ENCODE results near the gene PSTPIP1.

The PSTPIP1 gene

GRCh38 chr15:77068633-77069032, 73.7 kb downstream of the PSTPIP1 start:
- no peak for DNase-seq (ENCODE audit: low read depth in 1 of 2, low spot score in 1 of 2)

GRCh38 chr15:77069521-77070121, 74.7 kb downstream of the PSTPIP1 start:
- no peak for DNase-seq (ENCODE audit: low read depth in 1 of 2, low spot score in 1 of 2)

GRCh38 chr15:77070180-77070494, 75.2 kb downstream of the PSTPIP1 start:
- no peak for DNase-seq (ENCODE audit: low read depth in 1 of 2, low spot score in 1 of 2)

- peak; percentile 81 to 89 for DNase-seq (ENCODE audit: low read depth in 1 of 2, low spot score in 1 of 2)
Measured at GRCh38 chr15:77070495-77071304, 75.8 kb downstream of the PSTPIP1 start, which contains the start of gene TSPAN3. TSPAN3 (minus strand) TSS chr15:77071109; CDS start chr15:77070954, 155 bp downstream.

DNA sequence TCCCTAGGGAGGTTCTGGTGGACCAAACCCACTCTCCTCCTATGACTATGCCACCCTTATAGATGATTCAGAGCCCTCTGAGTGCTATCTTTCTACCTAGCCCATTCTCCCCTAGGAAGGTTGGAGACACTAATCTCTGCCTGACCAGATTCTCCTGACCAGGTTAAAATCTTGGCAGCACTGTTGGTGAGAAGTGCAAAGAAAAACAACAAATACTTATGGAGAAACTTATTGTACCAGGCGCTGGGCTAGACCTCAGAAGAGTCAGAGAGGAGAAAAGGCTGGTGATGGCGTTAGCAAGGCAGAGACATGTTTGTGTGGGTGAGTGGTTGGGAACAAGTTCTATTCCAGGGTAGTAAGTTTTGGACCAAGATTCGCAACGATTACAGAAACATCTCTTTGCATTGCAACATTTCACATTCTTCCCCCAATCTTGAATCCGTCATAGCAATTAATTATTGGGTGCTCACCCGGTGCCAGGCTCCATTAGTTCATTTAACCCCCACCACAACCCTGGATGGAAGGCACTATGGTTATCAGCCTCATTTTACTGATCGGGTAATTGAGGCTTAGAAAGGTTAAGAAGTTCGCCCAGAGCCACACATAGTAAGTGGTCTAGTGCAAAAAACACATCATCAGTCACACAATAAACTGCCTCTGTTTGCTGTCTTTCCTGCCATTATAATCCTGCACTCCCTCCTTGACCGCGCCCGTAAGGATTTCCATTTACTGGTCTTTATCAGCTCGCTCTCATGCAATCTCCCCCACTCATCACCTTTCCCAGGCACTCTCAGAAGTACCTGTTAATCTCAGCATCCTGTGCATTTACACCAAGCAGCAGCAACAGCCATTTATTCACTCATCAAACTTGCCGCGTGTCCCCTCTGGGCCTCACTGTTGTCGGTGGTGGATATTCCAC, 76.6 kb downstream of the PSTPIP1 start:
- no peak for DNase-seq (ENCODE audit: low read depth in 1 of 2, low spot score in 1 of 2)

GRCh38 chr15:77074350-77074749, 79.4 kb downstream of the PSTPIP1 start:
- DNase-seq (ENCODE audit: low read depth in 1 of 2, low spot score in 1 of 2), result no peak

DNA sequence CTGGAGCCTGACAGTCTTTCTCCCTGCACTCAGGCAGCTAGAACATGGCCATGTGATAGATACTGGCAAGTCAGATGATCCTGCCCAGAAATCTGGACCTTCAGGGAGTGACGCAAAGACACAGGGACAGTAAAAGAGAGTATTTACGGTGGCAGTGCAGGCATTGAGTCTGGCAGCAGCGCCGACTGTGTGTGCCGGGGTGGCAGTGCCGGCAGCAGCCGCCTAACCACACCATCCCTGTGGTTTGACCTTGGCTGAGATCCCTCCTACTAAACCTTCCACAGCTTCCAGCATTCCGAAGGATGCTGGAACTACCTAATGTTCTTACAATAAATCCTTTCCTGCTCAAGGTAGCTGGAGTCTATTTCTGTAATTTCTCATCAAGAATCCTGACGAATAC, 80.6 kb downstream of the PSTPIP1 start:
- DNase-seq (ENCODE audit: low read depth in 1 of 2, low spot score in 1 of 2), result no peak

DNA sequence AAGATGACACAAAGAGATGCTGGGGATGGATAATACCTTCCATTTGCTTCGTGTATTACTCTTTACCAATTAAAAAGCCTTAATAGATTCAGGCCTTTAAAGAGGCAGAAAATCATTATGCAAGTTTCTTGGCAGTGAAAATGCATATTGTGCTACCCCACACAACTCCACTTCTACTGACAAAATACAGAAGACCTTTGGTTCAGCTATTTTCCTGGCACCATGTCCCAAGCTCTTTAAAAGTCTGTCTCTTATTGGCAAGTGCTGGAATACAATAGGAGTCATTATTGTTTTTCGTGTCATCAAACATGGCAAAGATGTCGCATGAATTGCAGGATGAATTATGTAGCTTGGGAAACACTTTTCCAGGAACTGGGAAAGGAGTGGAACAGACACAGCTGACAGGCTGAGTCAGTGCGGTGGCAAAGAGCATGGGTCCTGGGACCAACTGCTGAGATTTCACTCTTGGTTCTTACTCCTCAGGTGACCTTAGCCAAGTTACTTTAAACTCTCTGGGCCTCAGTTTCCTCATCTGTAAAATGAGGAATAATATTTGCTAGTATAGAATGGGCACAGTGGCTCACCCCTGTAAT, 81.5 kb downstream of the PSTPIP1 start:
- no peak for DNase-seq (ENCODE audit: low read depth in 1 of 2, low spot score in 1 of 2)

- DNase-seq (ENCODE audit: low read depth in 1 of 2, low spot score in 1 of 2), result no peak
Measured at GRCh38 chr15:77081971-77082370, 87.0 kb downstream of the PSTPIP1 start.

- peak; percentile 25 to 34 for DNase-seq (ENCODE audit: low read depth in 1 of 2, low spot score in 1 of 2)
Measured at GRCh38 chr15:77083381-77084160, 88.6 kb downstream of the PSTPIP1 start.

- DNase-seq (ENCODE audit: low read depth in 1 of 2, low spot score in 1 of 2), result no peak
Measured at GRCh38 chr15:77084436-77084835, 89.5 kb downstream of the PSTPIP1 start.

DNA sequence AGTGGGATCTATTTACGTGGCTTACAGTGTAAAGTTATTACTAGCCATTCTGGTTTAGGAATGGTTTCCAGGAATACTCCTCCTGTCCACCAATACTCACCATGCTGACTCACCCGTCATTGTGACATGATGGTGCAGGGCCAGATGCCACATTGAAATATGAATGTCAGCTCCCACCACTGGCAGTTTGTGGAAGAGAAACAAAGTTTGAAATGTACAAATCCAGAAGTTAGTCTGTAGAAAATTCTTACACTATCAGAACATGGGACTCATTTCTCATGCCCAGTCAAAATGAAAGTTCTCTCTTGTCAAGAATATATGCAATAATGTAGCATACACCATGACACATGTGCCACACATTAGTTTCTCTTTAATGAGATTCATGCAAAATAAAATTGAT, 90.4 kb downstream of the PSTPIP1 start:
- no peak for DNase-seq (ENCODE audit: low read depth in 1 of 2, low spot score in 1 of 2)

All from stimulated activated CD4-positive, alpha-beta T cell treated with anti-CD3 and anti-CD28 coated beads, Interleukin-15, amount 100 ng/mL, for 1 hour (primary cell).